ENCODE measurements around the gene WSCD2.

The WSCD2 gene

GRCh38 chr12:108166505-108166904 lies 37.4 kb downstream of the WSCD2 start:
- DNase-seq = no peak

GRCh38 chr12:108167974-108168373 lies 38.9 kb downstream of the WSCD2 start:
- no peak for DNase-seq

GRCh38 chr12:108169708-108170107 lies 40.6 kb downstream of the WSCD2 start:
- no peak for DNase-seq

- no peak for DNase-seq
Measured at GRCh38 chr12:108170164-108170563, 41.1 kb downstream of the WSCD2 start.

- DNase-seq = no peak
Measured at GRCh38 chr12:108172033-108172432, 42.9 kb downstream of the WSCD2 start.

- DNase-seq = no peak
Measured at GRCh38 chr12:108173160-108173559, 44.1 kb downstream of the WSCD2 start.

- DNase-seq = no peak
Measured at GRCh38 chr12:108173892-108174291, 44.8 kb downstream of the WSCD2 start.

- no peak for DNase-seq
Measured at GRCh38 chr12:108174641-108175040, 45.6 kb downstream of the WSCD2 start.

- no peak for DNase-seq
Measured at GRCh38 chr12:108175310-108175709, 46.2 kb downstream of the WSCD2 start.

- no peak for DNase-seq
Measured at GRCh38 chr12:108176292-108176691, 47.2 kb downstream of the WSCD2 start.

GRCh38 chr12:108177131-108177530 lies 48.0 kb downstream of the WSCD2 start:
- no peak for DNase-seq

GRCh38 chr12:108179305-108179704 lies 50.2 kb downstream of the WSCD2 start:
- DNase-seq = no peak

- no peak for DNase-seq
Measured at GRCh38 chr12:108180255-108181094, 51.4 kb downstream of the WSCD2 start.

- DNase-seq = no peak
Measured at GRCh38 chr12:108181095-108181454, 52.0 kb downstream of the WSCD2 start.

- no peak for DNase-seq
Measured at GRCh38 chr12:108182096-108182495, 53.0 kb downstream of the WSCD2 start.

GRCh38 chr12:108185002-108185401 lies 55.9 kb downstream of the WSCD2 start:
- DNase-seq = no peak

- DNase-seq = no peak
Measured at GRCh38 chr12:108187831-108188230, 58.7 kb downstream of the WSCD2 start.

GRCh38 chr12:108190529-108190928 lies 61.4 kb downstream of the WSCD2 start:
- DNase-seq = no peak

GRCh38 chr12:108191086-108191485 lies 62.0 kb downstream of the WSCD2 start:
- DNase-seq = no peak

GRCh38 chr12:108191938-108192337 lies 62.9 kb downstream of the WSCD2 start:
- no peak for DNase-seq

- no peak for DNase-seq
Measured at GRCh38 chr12:108193493-108193892, 64.4 kb downstream of the WSCD2 start.

GRCh38 chr12:108193917-108194316 lies 64.8 kb downstream of the WSCD2 start:
- DNase-seq = peak; percentile 37

GRCh38 chr12:108194585-108194984 lies 65.5 kb downstream of the WSCD2 start:
- no peak for DNase-seq

GRCh38 chr12:108196319-108196718 lies 67.2 kb downstream of the WSCD2 start:
- DNase-seq = no peak

- DNase-seq = no peak
Measured at GRCh38 chr12:108196921-108197320, 67.8 kb downstream of the WSCD2 start.
